ENCODE results near the gene RAPGEF3.

Gene RAPGEF3

DNA sequence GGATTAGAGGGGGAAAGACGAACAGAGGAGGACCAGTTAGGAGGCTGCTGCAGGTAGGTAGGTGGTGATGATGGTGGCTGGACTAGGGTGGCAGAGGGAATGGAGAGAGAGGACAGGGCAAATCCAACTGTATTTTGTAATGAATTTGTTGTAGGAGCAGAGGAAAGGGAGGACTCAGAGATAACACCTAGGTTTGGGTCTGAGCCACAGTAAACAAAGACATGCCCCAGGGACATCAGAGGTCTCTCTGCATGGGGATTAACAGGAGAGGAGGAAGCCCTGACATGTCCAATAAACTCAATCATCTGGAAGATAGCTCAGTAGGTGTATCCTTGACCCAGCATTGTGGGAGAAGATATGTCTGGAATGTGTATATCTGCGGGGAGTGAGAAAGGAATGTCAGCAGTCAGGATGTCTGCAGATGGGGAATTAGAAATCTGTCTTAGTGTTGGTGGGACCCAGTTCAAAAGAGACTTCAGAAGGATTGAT lies 9.7 kb upstream of the RAPGEF3 start:
- Histone ChIP-seq H3K4me3 (replicated peaks; ENCODE audit: low read depth, low read length) (no peak overlapping the region), H3K36me3 (ENCODE audit: control insufficient read depth, insufficient read depth, low read length) (no peaks in the 10 kb centered on the region), H3K27me3 (replicated peaks; ENCODE audit: control insufficient read depth, insufficient read depth, low read length) (no peaks in the 10 kb centered on the region; the same call in 1 of the 2 replicates)
- no peak for DNase-seq (ENCODE audit: extremely low read depth, insufficient read length)
- TF ChIP-seq, protein P1, sequence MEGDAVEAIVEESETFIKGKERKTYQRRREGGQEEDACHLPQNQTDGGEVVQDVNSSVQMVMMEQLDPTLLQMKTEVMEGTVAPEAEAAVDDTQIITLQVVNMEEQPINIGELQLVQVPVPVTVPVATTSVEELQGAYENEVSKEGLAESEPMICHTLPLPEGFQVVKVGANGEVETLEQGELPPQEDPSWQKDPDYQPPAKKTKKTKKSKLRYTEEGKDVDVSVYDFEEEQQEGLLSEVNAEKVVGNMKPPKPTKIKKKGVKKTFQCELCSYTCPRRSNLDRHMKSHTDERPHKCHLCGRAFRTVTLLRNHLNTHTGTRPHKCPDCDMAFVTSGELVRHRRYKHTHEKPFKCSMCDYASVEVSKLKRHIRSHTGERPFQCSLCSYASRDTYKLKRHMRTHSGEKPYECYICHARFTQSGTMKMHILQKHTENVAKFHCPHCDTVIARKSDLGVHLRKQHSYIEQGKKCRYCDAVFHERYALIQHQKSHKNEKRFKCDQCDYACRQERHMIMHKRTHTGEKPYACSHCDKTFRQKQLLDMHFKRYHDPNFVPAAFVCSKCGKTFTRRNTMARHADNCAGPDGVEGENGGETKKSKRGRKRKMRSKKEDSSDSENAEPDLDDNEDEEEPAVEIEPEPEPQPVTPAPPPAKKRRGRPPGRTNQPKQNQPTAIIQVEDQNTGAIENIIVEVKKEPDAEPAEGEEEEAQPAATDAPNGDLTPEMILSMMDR (IDR thresholded peaks at IDR 0.05; ENCODE audit: insufficient read depth, low read length, poor library complexity, severe bottlenecking), result no peak

DNA sequence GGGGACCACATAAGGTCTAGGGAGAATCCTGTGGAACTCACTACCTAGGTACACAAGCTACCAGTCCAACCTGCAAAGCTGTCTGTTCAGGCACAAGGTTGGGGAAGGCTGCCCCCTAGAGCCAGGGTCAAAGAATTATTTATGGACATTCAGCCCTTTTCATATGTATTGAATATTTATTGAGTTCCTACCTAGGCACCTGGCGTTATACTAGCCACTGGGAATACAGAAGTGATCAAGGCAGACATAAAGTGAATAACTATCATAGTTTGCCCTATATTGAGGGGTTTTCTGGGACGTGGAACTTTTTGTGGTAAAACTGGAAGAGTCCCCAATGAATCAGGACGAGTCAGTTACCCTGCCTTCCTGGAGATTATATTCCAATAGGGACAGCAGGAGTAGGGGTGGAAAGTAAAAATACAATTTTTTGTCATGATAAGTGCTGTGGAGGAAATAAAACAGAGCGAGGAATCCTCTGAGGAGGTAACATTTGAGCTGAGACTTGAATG lies 8.6 kb upstream of the RAPGEF3 start:
- H3K4me3 ChIP-seq (replicated peaks; ENCODE audit: low read depth, low read length), result no peak overlapping the region

DNA sequence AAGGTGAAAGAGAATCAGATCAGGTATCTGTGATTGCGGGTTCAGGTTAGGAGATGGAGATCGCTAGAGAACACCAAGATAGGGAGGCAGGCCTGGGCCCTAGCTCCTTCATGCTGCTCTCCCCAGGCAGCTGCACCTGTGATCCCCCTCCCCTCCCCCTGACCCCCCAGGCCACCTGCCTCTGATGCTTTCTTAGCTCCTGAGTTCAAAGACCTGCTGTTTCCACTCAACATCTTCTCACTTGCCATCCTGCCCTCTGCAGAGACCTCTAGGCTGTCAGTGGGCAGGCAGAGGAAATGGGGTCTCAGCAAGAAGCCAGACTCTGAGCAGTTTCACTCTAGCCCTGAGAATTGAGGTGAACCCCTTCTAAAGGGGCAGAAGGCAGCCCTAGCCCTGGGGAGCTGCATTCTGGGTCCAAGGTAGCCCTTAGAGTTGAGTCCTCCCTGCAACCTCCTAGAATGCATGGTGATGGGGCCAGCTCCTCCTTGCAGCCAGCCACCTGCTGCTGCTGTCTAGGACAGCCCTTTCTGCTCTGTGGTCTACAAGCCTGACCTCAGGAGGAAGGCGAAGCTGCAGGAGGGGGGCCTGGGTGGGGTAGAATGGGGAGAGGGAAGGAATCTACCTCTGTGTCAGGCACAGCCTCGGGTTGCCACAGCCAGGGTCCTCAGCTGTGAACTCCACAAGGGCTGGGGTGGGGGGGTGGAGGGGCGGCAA lies 8.0 kb upstream of the RAPGEF3 start:
- H3K4me3 ChIP-seq (replicated peaks; ENCODE audit: low read depth, low read length), result no peak overlapping the region
- TF ChIP-seq, protein P1 (IDR thresholded peaks at IDR 0.05; ENCODE audit: insufficient read depth, low read length, poor library complexity, severe bottlenecking), result no peak
- H3K36me3 ChIP-seq (ENCODE audit: control insufficient read depth, insufficient read depth, low read length), result no peaks in the 10 kb centered on the region
- no peaks in the 10 kb centered on the region; the same call in 1 of the 2 replicates for H3K27me3 ChIP-seq (replicated peaks; ENCODE audit: control insufficient read depth, insufficient read depth, low read length)
- DNase-seq (ENCODE audit: extremely low read depth, insufficient read length), result no peak

More for the DNA sequence above, 8.6 kb upstream of the RAPGEF3 start:
- no peak for DNase-seq (ENCODE audit: extremely low read depth, insufficient read length)
- no peaks in the 10 kb centered on the region; the same call in 1 of the 2 replicates for H3K27me3 ChIP-seq (replicated peaks; ENCODE audit: control insufficient read depth, insufficient read depth, low read length)
- TF ChIP-seq, protein P1 (IDR thresholded peaks at IDR 0.05; ENCODE audit: insufficient read depth, low read length, poor library complexity, severe bottlenecking), result peak; percentile 70
- no peaks in the 10 kb centered on the region for H3K36me3 ChIP-seq (ENCODE audit: control insufficient read depth, insufficient read depth, low read length)

DNA sequence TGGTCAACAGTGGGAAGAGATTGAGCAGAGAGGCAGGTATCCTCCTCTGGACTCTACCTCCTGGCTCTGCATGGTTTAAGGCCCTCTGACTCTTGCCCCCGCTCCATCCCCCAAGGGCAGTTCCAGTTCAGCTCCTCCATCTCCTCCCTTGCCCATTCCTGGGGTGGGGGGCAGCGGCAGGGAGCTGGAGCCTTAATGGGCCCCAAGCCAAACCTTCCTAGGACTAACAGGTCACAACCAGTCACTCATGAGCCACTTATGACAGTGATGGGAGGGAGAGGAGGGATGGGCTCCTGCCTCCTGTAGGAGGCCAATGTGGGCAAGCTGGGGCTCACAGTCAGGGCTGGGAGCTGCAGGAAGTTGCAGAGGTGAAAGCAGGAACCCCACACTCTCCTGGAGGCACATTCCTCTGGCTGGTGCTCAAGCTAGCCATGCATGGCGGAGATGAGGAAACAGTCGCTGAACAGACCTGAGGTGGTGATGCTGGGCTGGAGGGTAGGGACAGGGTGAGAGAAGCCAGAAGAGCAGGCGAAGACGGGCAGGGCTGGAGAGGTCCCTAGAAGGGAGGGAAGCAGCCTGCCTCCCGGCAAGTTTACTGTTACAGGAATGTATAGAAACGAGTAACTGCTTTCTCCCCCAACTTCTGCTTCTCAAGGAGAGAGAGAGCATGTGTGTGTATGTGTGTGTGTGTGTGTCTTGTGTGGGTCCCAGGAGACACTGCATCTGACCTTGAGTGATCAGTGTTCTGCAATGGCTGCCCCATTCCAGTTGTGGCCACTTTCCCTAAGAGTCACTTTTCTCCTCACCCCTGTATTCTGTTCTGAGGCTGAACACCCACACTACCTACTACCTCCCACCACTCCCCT lies 5.0 kb upstream of the RAPGEF3 start:
- Histone ChIP-seq H3K36me3 (ENCODE audit: control insufficient read depth, insufficient read depth, low read length) (no peaks in the 10 kb centered on the region), H3K4me3 (replicated peaks; ENCODE audit: low read depth, low read length) (no peak overlapping the region), H3K27me3 (replicated peaks; ENCODE audit: control insufficient read depth, insufficient read depth, low read length) (no peaks in the 10 kb centered on the region; the same call in 1 of the 2 replicates)
- DNase-seq (ENCODE audit: extremely low read depth, insufficient read length), result no peak
- TF ChIP-seq, protein P1 (IDR thresholded peaks at IDR 0.05; ENCODE audit: insufficient read depth, low read length, poor library complexity, severe bottlenecking), result no peak

DNA sequence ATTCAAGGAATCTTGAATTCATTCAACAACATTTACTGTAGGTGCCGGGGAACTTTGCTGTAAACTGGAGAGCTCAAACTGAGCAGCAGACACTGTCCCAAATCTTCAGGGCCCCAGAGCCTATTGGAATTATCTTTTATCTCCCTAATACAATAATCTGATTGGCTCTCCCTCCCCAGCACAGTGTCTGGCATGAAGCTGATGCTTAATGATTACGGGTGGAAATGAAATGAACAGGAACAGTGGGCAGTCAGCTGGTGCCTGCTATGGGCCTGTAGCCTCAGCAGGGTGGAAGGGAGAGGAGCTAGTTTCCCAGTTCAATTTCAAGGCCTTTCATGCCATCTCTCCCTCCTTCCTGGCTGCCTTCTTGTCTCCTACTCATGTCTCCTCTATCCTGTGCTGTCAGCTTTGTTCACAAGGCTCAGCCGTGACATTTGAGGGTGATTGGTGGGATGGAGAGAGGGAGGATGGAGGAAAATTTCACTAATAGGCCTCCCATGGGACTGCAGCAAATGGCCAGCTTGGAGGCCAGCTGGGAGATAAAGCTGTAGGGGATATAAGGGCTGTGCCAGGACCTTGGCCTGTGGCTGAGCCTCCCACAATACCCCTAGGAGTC lies 4.3 kb upstream of the RAPGEF3 start:
- TF ChIP-seq, protein P1 (IDR thresholded peaks at IDR 0.05; ENCODE audit: insufficient read depth, low read length, poor library complexity, severe bottlenecking), result no peak
- no peak overlapping the region for H3K4me3 ChIP-seq (replicated peaks; ENCODE audit: low read depth, low read length)
- H3K27me3 ChIP-seq (replicated peaks; ENCODE audit: control insufficient read depth, insufficient read depth, low read length), result no peaks in the 10 kb centered on the region
- no peak for DNase-seq (ENCODE audit: extremely low read depth, insufficient read length)
- no peaks in the 10 kb centered on the region for H3K36me3 ChIP-seq (ENCODE audit: control insufficient read depth, insufficient read depth, low read length)
